Left lobe of liver (tissue), 2 donors: Measurements from ENCODE around the gene NYNRIN. TPM values are rescaled to one million over a fixed set of nuclear protein-coding genes. Genes with fewer than 3 reads are reported as not detected.
A peak's percentile ranks its signal among the peaks of the same experiment; 100 is the strongest.
"Not testable (repeated sequence)": the region's sequence is repeated elsewhere in the genome, so short reads cannot be mapped to it uniquely, and the experiment has no call there.

Source experiments
- ATAC-seq: fragments of 200-7000 bp; cut with Tn5 transposase; one replicate; pipeline ENCODE4 v1.9.1; 2020; ENCODE audit warnings: mild to moderate bottlenecking, moderate library complexity
- DNase-seq: peaks from one replicate; pipeline ENCODE4 v3.0.0-alpha.2; 2020; ENCODE audit warnings: low spot score
- total RNA-seq: library from RNA; stranded (reverse); gene quantifications from one replicate; pipeline ENCODE4 v1.2.1, GENCODE V29; 2021
- donor health status: DM: no; HTN: no; CAD: no; lungs with moderate emphysema.
- donor health status: DM: no; HTN: yes; CAD: no.

Gene NYNRIN
- 2.3 TPM for total RNA-seq

DNA sequence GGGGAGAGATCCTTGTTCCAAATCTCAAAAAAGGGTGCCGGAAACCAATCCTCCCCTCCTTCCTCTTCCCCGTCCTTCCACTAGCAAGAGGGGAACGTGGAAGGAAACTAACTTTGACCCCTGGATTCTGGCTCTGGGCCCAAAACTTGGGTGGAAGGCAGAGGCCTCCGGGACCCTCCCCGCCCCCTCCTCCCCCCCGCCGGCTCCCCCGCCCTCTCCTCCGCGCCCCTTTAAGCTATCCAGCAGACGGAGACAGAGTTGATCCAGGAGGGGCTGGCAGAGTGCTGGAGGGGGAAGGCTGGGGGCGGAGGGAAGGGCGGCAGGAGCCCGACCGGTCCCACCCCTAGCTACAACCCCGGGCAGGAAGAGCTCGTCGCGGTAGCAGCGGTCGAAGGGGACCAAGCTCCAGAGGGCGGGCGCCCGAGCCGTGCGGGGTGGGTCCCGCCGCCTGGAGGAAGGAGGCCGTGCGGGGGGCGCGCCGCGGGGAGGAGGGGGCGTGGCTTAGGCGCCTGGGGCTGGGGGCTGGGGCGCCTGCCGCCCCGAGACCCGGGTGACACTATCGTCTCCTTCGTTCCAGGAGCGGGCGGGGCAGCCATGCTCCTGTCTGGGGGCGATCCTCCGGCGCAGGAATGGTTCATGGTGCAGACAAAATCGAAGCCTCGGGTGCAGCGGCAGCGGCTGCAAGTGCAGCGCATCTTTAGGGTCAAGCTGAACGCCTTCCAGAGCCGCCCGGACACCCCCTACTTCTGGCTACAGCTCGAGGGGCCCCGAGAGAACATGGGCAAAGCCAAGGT, at the start of gene NYNRIN:
NYNRIN (plus strand) TSS at position 351 of the 794 bp plus-strand sequence; CDS start at position 595, 244 bp downstream.
- ATAC-seq (peak; percentile 77), DNase-seq (peak; percentile 55)

DNA sequence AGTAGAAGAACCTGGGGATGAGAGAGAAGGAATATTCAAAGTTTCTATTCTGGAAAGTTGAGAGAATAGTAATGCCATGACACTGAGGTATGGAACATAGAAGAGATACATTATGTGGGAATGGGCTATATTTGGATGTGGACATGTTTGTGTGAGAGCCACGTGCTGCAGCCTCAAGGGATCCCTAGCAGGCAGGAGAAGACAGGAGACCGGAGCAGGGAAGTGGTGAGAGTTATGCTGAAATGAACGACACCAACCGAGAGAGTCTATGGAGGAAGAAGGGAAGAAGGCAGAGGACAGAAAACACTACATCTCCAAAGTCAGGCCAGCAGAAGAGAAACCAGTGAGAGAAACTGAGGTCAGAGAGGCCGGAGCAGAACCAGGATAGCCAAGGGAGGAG, 49.1 kb upstream of the NYNRIN start:
- ATAC-seq (no peak), DNase-seq (no peak)

DNA sequence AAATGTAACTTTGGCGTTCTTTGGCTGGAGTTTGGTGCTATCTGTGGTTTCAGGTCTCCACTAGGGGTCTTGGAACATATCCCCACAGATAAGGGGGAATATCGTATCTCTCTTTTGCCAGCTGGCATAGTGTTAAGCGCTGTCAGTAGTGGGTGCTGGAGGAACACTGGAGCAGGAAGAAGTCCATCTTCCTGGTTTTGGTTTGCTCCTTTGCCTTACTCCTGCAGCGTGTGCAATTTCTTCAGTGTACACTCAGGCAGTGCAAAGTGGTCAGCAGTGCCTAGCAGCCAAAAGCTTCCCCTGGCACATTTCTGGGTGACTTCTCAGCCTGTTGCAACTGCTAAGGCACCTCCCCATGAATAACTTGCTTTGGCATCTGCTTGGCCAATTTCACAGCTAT, 47.3 kb upstream of the NYNRIN start:
- ATAC-seq (peak; percentile 47), DNase-seq (no peak)

DNA sequence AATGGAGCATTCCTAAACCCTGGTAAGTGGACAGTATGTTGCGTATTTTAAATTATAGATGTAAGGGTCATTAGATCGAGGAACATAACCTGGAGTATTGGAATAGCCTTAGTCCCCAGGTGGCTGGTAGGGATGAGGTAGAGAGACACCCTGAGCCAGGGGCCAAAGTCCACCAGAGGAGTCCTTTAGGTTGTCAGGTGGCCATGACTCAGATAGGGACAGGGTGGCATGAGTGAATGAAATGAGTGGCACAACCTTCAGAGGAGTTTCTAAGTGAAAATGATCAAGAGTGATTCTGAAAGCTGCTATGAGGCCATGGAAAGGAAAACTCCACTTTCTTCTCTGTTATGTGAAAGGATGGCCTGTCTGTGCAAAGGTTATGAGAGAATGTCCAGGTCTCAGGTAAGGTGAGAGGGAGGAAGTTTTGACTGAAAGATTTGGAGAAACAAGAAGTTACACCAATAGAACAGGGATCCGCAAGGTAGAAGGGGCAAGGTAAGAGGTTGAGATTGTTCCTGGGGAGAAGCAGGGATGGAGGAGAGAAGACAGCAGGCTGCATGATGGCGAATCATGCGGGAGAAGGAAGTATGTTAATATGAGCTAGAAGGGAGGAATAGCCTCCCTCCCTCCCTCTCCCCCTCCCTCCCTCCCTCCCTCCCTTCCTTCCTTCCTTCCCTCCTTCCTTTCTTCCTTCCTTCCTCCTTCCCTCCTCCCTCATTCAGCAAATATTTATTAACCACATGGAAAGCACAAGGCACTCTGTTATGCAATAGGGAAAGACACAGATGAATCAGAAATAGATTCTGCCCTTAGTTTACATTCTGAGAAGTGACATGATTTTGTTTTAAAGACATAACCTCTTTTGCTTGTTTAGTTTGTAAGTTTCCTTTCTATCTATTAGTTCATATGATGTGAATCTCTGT, 45.0 kb upstream of the NYNRIN start:
- DNase-seq (no peak), ATAC-seq (peak; percentile 71)

DNA sequence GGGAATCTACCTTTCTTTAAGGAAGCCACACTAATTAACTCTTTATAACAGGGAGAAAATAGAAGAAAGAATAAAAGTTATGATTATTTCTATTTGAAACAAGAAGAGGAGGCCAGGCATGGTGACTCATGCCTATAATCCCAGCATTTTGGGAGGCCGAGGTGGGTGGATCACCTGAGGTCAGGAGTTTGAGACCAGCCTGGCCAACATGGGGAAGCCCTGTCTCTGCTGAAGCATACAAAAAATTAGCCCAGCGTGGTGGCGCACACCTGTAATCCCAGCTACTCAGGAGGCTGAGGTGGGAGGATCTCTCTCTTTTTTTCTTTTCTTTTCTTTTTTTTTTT, 44.3 kb upstream of the NYNRIN start:
- DNase-seq, ATAC-seq: not testable (repeated sequence)

GRCh38 chr14:24355009-24355408, 43.8 kb upstream of the NYNRIN start:
- ATAC-seq (peak; percentile 32), DNase-seq (no peak)

GRCh38 chr14:24356208-24356607, 42.6 kb upstream of the NYNRIN start:
- ATAC-seq (no peak), DNase-seq (no peak)

DNA sequence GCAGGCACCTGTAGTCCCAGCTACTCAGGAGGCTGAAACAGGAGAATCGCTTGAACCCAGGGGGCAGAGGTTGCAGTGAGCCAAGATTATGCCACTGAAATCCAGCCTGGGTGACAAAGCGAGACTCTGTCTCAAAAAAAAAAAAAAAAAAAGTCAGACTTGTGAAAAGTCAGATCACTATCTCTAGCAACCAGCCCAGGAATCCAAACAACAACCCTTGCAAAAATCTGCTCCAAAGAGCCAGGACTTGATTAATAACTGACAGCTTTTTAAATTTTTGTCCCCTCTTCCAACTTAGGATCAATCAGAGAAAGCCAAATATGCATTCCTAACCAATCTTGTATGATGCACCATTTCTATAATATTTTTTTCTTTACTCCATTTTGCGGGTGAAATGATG, 38.5 kb upstream of the NYNRIN start:
- ATAC-seq (no peak), DNase-seq (no peak)

DNA sequence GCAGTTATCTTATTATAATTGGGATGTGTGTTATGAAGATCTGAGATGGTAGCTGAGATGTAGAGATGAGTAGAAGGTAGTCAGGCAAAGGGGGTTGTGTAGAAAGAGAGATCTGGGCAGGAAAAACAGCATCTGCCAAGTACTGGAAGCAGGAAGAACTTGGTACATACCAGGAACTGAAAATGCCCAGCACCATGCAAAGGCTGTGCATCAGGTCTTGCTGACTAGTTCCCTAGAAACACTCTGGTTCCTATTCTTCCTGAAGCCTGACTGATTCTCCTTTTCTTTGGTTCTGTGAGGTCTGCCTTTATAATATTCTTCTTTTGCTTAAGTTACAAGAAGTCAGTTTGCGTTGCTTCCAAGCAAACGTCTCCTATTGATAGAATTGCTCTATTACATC, 37.5 kb upstream of the NYNRIN start:
- ATAC-seq (no peak), DNase-seq (no peak)

DNA sequence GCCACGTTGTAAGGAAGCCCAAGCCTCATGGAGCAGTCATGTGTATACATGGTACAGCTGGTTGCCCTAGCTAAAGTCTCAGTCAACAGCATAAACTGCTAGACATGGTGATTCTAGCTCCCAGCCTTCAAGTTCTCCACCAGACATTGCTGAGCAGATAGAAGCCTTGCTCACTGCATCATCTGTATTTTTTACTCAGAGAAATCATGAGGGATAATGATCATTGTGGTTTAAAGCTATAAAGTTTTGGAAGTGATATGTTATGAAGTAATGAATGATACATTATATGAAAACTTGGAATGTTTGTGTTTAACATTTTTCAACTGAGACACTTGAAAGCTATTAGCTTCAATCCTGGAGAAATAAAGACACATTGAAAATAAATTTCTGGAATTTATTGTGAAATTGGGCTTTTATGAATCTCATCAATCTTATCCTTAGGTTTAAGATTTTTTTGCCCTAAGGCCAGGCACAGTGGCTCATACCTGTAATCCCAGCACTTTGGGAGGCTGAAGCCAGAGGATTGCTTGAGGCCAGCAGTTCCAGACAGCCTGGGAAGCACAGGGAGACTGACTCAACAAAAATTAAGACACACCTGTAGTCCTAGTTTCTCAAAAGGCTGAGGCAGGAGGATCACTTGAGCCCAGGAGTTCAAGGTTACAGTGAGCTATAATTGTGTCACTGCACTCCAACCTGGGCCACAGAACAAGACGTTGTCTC, 36.4 kb upstream of the NYNRIN start:
- ATAC-seq: no peak
- no peak for DNase-seq

DNA sequence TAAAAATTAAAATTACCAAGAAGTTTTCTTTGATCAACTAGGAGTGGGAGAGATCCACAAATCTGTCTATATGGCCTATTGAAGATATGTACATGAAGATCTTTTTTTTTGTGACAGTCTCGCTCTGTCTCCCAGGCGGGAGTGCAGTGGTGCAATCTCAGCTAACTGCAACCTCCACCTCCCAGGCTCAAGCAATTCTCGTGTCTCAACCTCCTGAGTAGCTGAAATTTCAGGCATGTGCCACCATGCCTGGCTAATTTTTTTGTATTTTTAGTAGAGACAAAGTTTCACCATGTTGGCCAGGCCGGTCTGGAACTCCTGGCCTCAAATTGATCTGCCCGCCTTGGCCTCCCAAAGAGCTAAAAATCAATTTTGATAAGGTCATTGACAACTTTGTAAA, 35.4 kb upstream of the NYNRIN start:
- ATAC-seq (no peak), DNase-seq (no peak)

DNA sequence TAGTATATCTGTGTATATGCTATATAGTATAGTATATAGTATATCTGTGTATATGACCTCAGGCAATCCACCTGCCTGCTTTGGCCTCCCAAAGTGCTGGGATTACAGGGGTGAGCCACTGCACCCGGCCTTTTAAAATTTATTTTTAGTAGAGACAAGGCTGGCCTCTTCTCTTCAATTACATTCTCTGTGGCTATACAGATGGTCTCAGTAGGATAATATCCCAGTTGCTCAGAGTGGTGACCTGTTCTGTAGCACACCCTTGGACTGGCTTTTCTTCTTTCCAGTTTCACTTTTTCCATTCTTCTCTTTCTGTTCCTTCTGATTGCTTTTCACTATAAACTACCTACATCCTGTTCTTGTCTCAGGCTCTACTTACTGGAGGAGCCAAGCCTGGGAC, 34.0 kb upstream of the NYNRIN start:
- DNase-seq (no peak), ATAC-seq (no peak)

- ATAC-seq (peak; percentile 93), DNase-seq (peak; percentile 79)
Measured at GRCh38 chr14:24365600-24366412, 33.0 kb upstream of the NYNRIN start.

- ATAC-seq (no peak), DNase-seq (no peak)
Measured at GRCh38 chr14:24366413-24366720, 32.4 kb upstream of the NYNRIN start.

- DNase-seq (peak; percentile 55), ATAC-seq (peak; percentile 49)
Measured at GRCh38 chr14:24366721-24367513, 31.9 kb upstream of the NYNRIN start.

DNA sequence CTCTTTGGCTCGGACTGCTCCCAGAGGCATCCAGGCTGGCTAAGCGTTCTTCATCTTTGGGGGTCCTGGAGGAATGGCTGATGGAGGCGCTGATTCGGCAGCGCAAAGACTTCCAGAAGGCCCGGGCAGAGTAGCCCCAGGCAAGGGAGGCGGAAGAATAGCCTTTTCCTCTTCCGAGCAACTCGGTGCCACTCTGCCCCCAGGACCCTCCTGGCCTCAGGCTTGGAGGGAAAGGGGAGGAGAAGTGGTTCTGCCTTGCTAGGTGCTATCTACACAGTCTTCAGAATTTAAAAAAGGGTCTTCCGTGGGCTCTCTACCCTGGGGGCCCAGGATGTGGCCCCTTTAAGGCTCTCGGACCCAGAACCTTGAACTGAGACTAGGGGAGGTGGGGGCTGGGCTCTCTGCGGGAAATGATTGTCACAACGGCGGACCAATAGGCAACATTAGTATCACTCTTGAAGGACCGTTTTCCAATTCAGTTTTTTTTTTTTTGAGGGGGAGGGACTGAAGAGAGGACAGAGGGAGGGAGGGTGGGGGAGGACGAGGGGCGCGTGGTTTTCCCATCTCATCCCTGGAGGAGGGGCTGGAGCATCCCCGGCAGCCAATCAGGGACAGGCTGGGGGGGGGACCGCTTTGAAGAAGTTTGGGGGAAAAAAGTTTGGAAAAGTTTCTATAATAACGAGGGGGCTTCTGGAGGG, 31.1 kb upstream of the NYNRIN start, which contains the start of gene NFATC4:
NFATC4 (plus strand) TSS at position 671 of the 698 bp plus-strand sequence. CDS start 157 bp downstream, outside the sequence.
- DNase-seq: no peak
- ATAC-seq: peak; percentile 4

DNA sequence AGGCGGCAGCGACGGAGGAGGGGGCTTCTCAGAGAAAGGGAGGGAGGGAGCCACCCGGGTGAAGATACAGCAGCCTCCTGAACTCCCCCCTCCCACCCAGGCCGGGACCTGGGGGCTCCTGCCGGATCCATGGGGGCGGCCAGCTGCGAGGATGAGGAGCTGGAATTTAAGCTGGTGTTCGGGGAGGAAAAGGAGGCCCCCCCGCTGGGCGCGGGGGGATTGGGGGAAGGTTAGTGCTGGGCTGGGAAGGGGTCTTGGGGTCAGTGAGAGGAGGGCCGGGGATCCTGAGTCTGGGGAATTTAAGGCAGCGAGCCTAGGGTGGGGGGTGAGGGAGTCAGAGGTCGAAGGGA, 30.6 kb upstream of the NYNRIN start:
- DNase-seq (no peak), ATAC-seq (no peak)

- DNase-seq (no peak), ATAC-seq (no peak)
Measured at GRCh38 chr14:24368562-24369252, 30.1 kb upstream of the NYNRIN start.

- ATAC-seq (no peak), DNase-seq (no peak)
Measured at GRCh38 chr14:24369463-24369862, 29.3 kb upstream of the NYNRIN start.
